Subcutaneous abdominal adipose tissue (tissue), 5 donors: ENCODE results near the gene ARSJ.
"Not testable (repeated sequence)": the region's sequence is repeated elsewhere in the genome, so short reads cannot be mapped to it uniquely, and the experiment has no call there.

Experiments used
- H3K27ac ChIP-seq: one replicate; pipeline ENCODE4 v1.7.0; 2013; ENCODE audit warnings: low read depth, mild to moderate bottlenecking, inconsistent platforms, low read length, moderate library complexity
- H3K27me3 ChIP-seq, 5 donors: one replicate each; pipeline ENCODE4 v1.7.0; 2013; ENCODE audit warnings: low read length in 5 of 5, inconsistent platforms in 1 of 5; ENCODE audit not compliant: control insufficient read depth in 5 of 5, insufficient read depth in 4 of 5
- H3K36me3 ChIP-seq, 5 donors: one replicate each; pipeline ENCODE4 v1.7.0; 2013; ENCODE audit warnings: low read length in 5 of 5; ENCODE audit not compliant: control insufficient read depth in 5 of 5, insufficient read depth in 5 of 5
- H3K4me1 ChIP-seq, 5 donors: one replicate each; pipeline ENCODE4 v1.7.0; 2013; ENCODE audit warnings: low read length in 5 of 5, mild to moderate bottlenecking in 3 of 5, moderate library complexity in 1 of 5; ENCODE audit not compliant: control insufficient read depth in 5 of 5, insufficient read depth in 5 of 5
- H3K4me3 ChIP-seq, 5 donors: one replicate each; pipeline ENCODE4 v1.7.0; 2013; ENCODE audit warnings: low read length in 5 of 5, low read depth in 1 of 5
- H3K9ac ChIP-seq, 5 donors: one replicate each; pipeline ENCODE4 v1.7.0; 2013; ENCODE audit warnings: low read length in 5 of 5, mild to moderate bottlenecking in 4 of 5, moderate library complexity in 3 of 5
- H3K9me3 ChIP-seq, 5 donors: one replicate each; pipeline ENCODE4 v1.7.0; 2013; ENCODE audit warnings: low read length in 5 of 5; ENCODE audit not compliant: control insufficient read depth in 5 of 5
- donor health status: healthy.
- donor health status: healthy.
- donor health status: healthy.
- donor health status: healthy.
- donor health status: healthy.

The ARSJ gene

GRCh38 chr4:113947484-113947883, 32.0 kb downstream of the ARSJ start:
- Histone ChIP-seq H3K9ac (no peak overlapping the region), H3K27me3 (no peaks in the 10 kb centered on the region), H3K36me3 (no peaks in the 10 kb centered on the region), H3K4me3 (no peak overlapping the region), H3K27ac (no peak overlapping the region), H3K9me3 (no peaks in the 10 kb centered on the region), H3K4me1 (peaks cover 0 to 4% (median 0%) of the 10 kb centered on the region in 5 donors)

- Histone ChIP-seq H3K36me3 (no peaks in the 10 kb centered on the region), H3K4me3 (no peak overlapping the region), H3K4me1 (no peaks in the 10 kb centered on the region), H3K9me3 (no peaks in the 10 kb centered on the region), H3K27ac (no peak overlapping the region), H3K27me3 (no peaks in the 10 kb centered on the region), H3K9ac (no peak overlapping the region)
Measured at GRCh38 chr4:113945906-113946305, 33.5 kb downstream of the ARSJ start.

GRCh38 chr4:113943863-113944262, 35.6 kb downstream of the ARSJ start:
- H3K36me3 ChIP-seq, result no peaks in the 10 kb centered on the region
- H3K4me3 ChIP-seq, result no peak overlapping the region
- no peaks in the 10 kb centered on the region for H3K4me1 ChIP-seq
- H3K9ac ChIP-seq, result no peak overlapping the region
- no peak overlapping the region for H3K27ac ChIP-seq
- no peaks in the 10 kb centered on the region for H3K27me3 ChIP-seq
- no peaks in the 10 kb centered on the region for H3K9me3 ChIP-seq

GRCh38 chr4:113943085-113943484, 36.4 kb downstream of the ARSJ start:
- Histone ChIP-seq H3K9me3 (no peaks in the 10 kb centered on the region), H3K4me3 (no peak overlapping the region), H3K27me3 (no peaks in the 10 kb centered on the region), H3K9ac (no peak overlapping the region), H3K27ac (no peak overlapping the region), H3K36me3 (no peaks in the 10 kb centered on the region), H3K4me1 (no peaks in the 10 kb centered on the region)

GRCh38 chr4:113941836-113942235, 37.6 kb downstream of the ARSJ start:
- H3K27ac ChIP-seq, result no peak overlapping the region

GRCh38 chr4:113940103-113940502, 39.3 kb downstream of the ARSJ start:
- H3K4me1 ChIP-seq, H3K36me3 ChIP-seq, H3K27ac ChIP-seq: not testable (repeated sequence)

More at GRCh38 chr4:113941836-113942235, 37.6 kb downstream of the ARSJ start:
- Histone ChIP-seq H3K4me3 (no peak overlapping the region), H3K36me3 (no peaks in the 10 kb centered on the region), H3K9me3 (no peaks in the 10 kb centered on the region), H3K27me3 (no peaks in the 10 kb centered on the region), H3K9ac (no peak overlapping the region), H3K4me1 (no peaks in the 10 kb centered on the region)

GRCh38 chr4:113935190-113935589, 44.3 kb downstream of the ARSJ start:
- no peak overlapping the region for H3K9ac ChIP-seq

More at GRCh38 chr4:113940103-113940502, 39.3 kb downstream of the ARSJ start:
- H3K9ac ChIP-seq, H3K27me3 ChIP-seq, H3K4me3 ChIP-seq, H3K9me3 ChIP-seq: not testable (repeated sequence)

GRCh38 chr4:113924706-113925105, 54.7 kb downstream of the ARSJ start:
- H3K4me3 ChIP-seq, H3K36me3 ChIP-seq, H3K4me1 ChIP-seq, H3K9ac ChIP-seq, H3K9me3 ChIP-seq, H3K27me3 ChIP-seq, H3K27ac ChIP-seq: not testable (repeated sequence)

More at GRCh38 chr4:113935190-113935589, 44.3 kb downstream of the ARSJ start:
- Histone ChIP-seq H3K27me3 (no peaks in the 10 kb centered on the region), H3K9me3 (no peaks in the 10 kb centered on the region), H3K4me3 (no peak overlapping the region), H3K36me3 (no peaks in the 10 kb centered on the region), H3K27ac (no peak overlapping the region), H3K4me1 (no peaks in the 10 kb centered on the region)

GRCh38 chr4:113921089-113921794, 58.2 kb downstream of the ARSJ start:
- Histone ChIP-seq H3K27ac (no peak overlapping the region), H3K36me3 (no peaks in the 10 kb centered on the region), H3K9me3 (no peaks in the 10 kb centered on the region), H3K4me3 (no peak overlapping the region), H3K27me3 (no peaks in the 10 kb centered on the region), H3K4me1 (no peaks in the 10 kb centered on the region), H3K9ac (no peak overlapping the region)

GRCh38 chr4:113919611-113920010, 59.8 kb downstream of the ARSJ start:
- Histone ChIP-seq H3K36me3 (no peaks in the 10 kb centered on the region), H3K9ac (no peak overlapping the region), H3K4me3 (no peak overlapping the region), H3K4me1 (no peaks in the 10 kb centered on the region), H3K27ac (no peak overlapping the region), H3K9me3 (no peaks in the 10 kb centered on the region), H3K27me3 (no peaks in the 10 kb centered on the region)
